Measurements from ENCODE around the gene WT1.

- TF ChIP-seq POLR2A (IDR thresholded peaks at IDR 0.05; ENCODE audit: control extremely low read depth in 1 of 2, low read depth in 2 of 2, low read length in 2 of 2) = no peak
- no peak for TF ChIP-seq RFX5 (IDR thresholded peaks at IDR 0.05; ENCODE audit: borderline replicate concordance, low read depth, low read length)
- no peak for TF ChIP-seq ATF2 (IDR thresholded peaks at IDR 0.05; ENCODE audit: low read length)
- TF ChIP-seq CREB1 (IDR thresholded peaks at IDR 0.05) = no peak
- TF ChIP-seq CTCF (IDR thresholded peaks at IDR 0.05; ENCODE audit: control extremely low read depth in 1 of 3, insufficient read depth in 1 of 3, low read depth in 1 of 3, low read length in 3 of 3) = no peak
- no peak for TF ChIP-seq BRCA1 (IDR thresholded peaks at IDR 0.05; ENCODE audit: low read depth, low read length)
- no peak for TF ChIP-seq TBP (IDR thresholded peaks at IDR 0.05; ENCODE audit: low read depth, low read length)
- no peak for TF ChIP-seq EGR1 (IDR thresholded peaks at IDR 0.05; ENCODE audit: borderline replicate concordance, low read depth, low read length)
- TF ChIP-seq ATF3 (IDR thresholded peaks at IDR 0.05; ENCODE audit: insufficient read depth, low read depth, low read length) = no peak
- no peak for TF ChIP-seq EP300 (IDR thresholded peaks at IDR 0.05; ENCODE audit: borderline replicate concordance in 1 of 2, low read depth in 2 of 2, low read length in 2 of 2)
Observed at GRCh38 chr11:32375826-32376225, 59.5 kb downstream of the WT1 start.

Data from H1 (cell line).